ENCODE results near the gene SET.

The SET gene

GRCh38 chr9:128706045-128706444 lies 17.0 kb downstream of the SET start:
- peaks cover 10% of the 10 kb centered on the region for H3K36me3 Mint-ChIP-seq (ENCODE audit: low read depth)
- H3K4me3 Mint-ChIP-seq: no peak overlapping the region
- no peak overlapping the region for H3K27ac Mint-ChIP-seq
- DNase-seq: no peak
- H3K27me3 Mint-ChIP-seq (ENCODE audit: low read depth, poor library complexity): peaks cover 1% of the 10 kb centered on the region
- TF ChIP-seq CTCF (IDR thresholded peaks at IDR 0.05): no peak
- H3K4me1 Mint-ChIP-seq: peaks cover 12% of the 10 kb centered on the region
- H3K9me3 Mint-ChIP-seq: no peaks in the 10 kb centered on the region

- H3K4me3 Mint-ChIP-seq: no peak overlapping the region
- H3K27me3 Mint-ChIP-seq (ENCODE audit: low read depth, poor library complexity): no peaks in the 10 kb centered on the region
- no peak overlapping the region for H3K27ac Mint-ChIP-seq
- H3K36me3 Mint-ChIP-seq (ENCODE audit: low read depth): peaks cover 10% of the 10 kb centered on the region
- H3K9me3 Mint-ChIP-seq: no peaks in the 10 kb centered on the region
- TF ChIP-seq CTCF (IDR thresholded peaks at IDR 0.05): no peak
- DNase-seq: no peak
- peaks cover 6% of the 10 kb centered on the region for H3K4me1 Mint-ChIP-seq
Measured at GRCh38 chr9:128706671-128707381, 17.8 kb downstream of the SET start.

GRCh38 chr9:128707446-128707845 lies 18.4 kb downstream of the SET start:
- H3K27ac Mint-ChIP-seq: no peak overlapping the region
- no peak for DNase-seq
- H3K36me3 Mint-ChIP-seq (ENCODE audit: low read depth): peaks cover 15% of the 10 kb centered on the region
- H3K4me3 Mint-ChIP-seq: no peak overlapping the region
- no peaks in the 10 kb centered on the region for H3K27me3 Mint-ChIP-seq (ENCODE audit: low read depth, poor library complexity)
- no peak for TF ChIP-seq CTCF (IDR thresholded peaks at IDR 0.05)
- H3K9me3 Mint-ChIP-seq: no peaks in the 10 kb centered on the region
- peaks cover 6% of the 10 kb centered on the region for H3K4me1 Mint-ChIP-seq

GRCh38 chr9:128712451-128713410 lies 23.7 kb downstream of the SET start:
- Mint-ChIP-seq H3K4me3 (no peak overlapping the region), H3K27me3 (ENCODE audit: low read depth, poor library complexity) (no peaks in the 10 kb centered on the region), H3K36me3 (ENCODE audit: low read depth) (peaks cover 15% of the 10 kb centered on the region), H3K9me3 (no peaks in the 10 kb centered on the region), H3K4me1 (no peaks in the 10 kb centered on the region), H3K27ac (no peak overlapping the region)
- TF ChIP-seq CTCF (IDR thresholded peaks at IDR 0.05): no peak
- DNase-seq: no peak

GRCh38 chr9:128713411-128713780 lies 24.4 kb downstream of the SET start:
- TF ChIP-seq CTCF (IDR thresholded peaks at IDR 0.05): no peak
- H3K27me3 Mint-ChIP-seq (ENCODE audit: low read depth, poor library complexity): no peaks in the 10 kb centered on the region
- H3K27ac Mint-ChIP-seq: no peak overlapping the region
- no peak overlapping the region for H3K4me3 Mint-ChIP-seq
- peaks cover 15% of the 10 kb centered on the region for H3K36me3 Mint-ChIP-seq (ENCODE audit: low read depth)
- H3K4me1 Mint-ChIP-seq: no peaks in the 10 kb centered on the region
- no peak for DNase-seq
- no peaks in the 10 kb centered on the region for H3K9me3 Mint-ChIP-seq
